Keratinocyte (primary cell): Measurements from ENCODE around the gene FBH1. TPM values are rescaled to one million over a fixed set of nuclear protein-coding genes. Genes with fewer than 3 reads are reported as not detected.
"Not testable (repeated sequence)": the region's sequence is repeated elsewhere in the genome, so short reads cannot be mapped to it uniquely, and the experiment has no call there.

Source experiments
- DNase-seq: peaks from one replicate; pipeline ENCODE4 v3.0.0-alpha.2; 2011; ENCODE audit warnings: low read depth, missing footprints, low spot score
- FAIRE-seq: peaks from 2 replicates; lab custom pipeline; 2011; peaks lifted over from hg19 to GRCh38; lab: Jason Lieb, UNC
- H2AFZ ChIP-seq: 2 replicates; pipeline ENCODE4 v1.6.0; 2012; ENCODE audit warnings: low read length, control low read depth, inconsistent platforms; ENCODE audit not compliant: control insufficient read depth
- H3K27ac ChIP-seq: 2 replicates; pipeline ENCODE4 v1.5.1; 2011; ENCODE audit warnings: low read length; ENCODE audit not compliant: control insufficient read depth, insufficient read depth
- H3K27me3 ChIP-seq: 3 replicates; pipeline ENCODE4 v1.6.0; 2011; ENCODE audit warnings: low read length; ENCODE audit not compliant: control insufficient read depth, insufficient read depth; ENCODE audit errors: extremely low read depth
- H3K36me3 ChIP-seq, 2 experiments: 2 replicates in 1 of 2; 3 replicates in 1 of 2; pipeline ENCODE4 v1.5.1; 2011; ENCODE audit warnings: low read length in 2 of 2, mild to moderate bottlenecking in 1 of 2; ENCODE audit not compliant: control insufficient read depth in 2 of 2, insufficient read depth in 2 of 2; ENCODE audit errors: extremely low read depth in 1 of 2
- H3K4me1 ChIP-seq: 3 replicates; pipeline ENCODE4 v1.5.1; 2011; ENCODE audit warnings: low read length; ENCODE audit not compliant: control insufficient read depth, insufficient read depth; ENCODE audit errors: extremely low read depth
- H3K4me2 ChIP-seq: 3 replicates; pipeline ENCODE4 v1.6.0; 2011; ENCODE audit warnings: low read depth, low read length; ENCODE audit not compliant: control insufficient read depth, insufficient read depth; ENCODE audit errors: extremely low read depth
- H3K4me3 ChIP-seq, 3 experiments: fragments of 200-600 bp in 1 of 3; sonication (generic) in 1 of 3; 2 replicates in 2 of 3; 3 replicates in 1 of 3; pipeline ENCODE4 v1.5.1; 2011 to 2016; ENCODE audit warnings: low read length in 3 of 3, mild to moderate bottlenecking in 3 of 3, control low read depth in 2 of 3, inconsistent platforms in 1 of 3, low read depth in 1 of 3, mixed read lengths in 1 of 3, mixed run types in 1 of 3, moderate library complexity in 1 of 3; ENCODE audit not compliant: control insufficient read depth in 2 of 3, insufficient read depth in 2 of 3; ENCODE audit errors: extremely low read depth in 1 of 3
- H3K79me2 ChIP-seq: 2 replicates; pipeline ENCODE4 v1.6.0; 2012; ENCODE audit warnings: low read length; ENCODE audit not compliant: control insufficient read depth, insufficient read depth
- H3K9ac ChIP-seq: 3 replicates; pipeline ENCODE4 v1.6.0; 2011; ENCODE audit warnings: low read length; ENCODE audit not compliant: control insufficient read depth, insufficient read depth; ENCODE audit errors: extremely low read depth
- H3K9me1 ChIP-seq: 3 replicates; pipeline ENCODE4 v1.6.0; 2011; ENCODE audit warnings: low read length; ENCODE audit not compliant: control insufficient read depth, insufficient read depth; ENCODE audit errors: extremely low read depth
- H3K9me3 ChIP-seq: 2 replicates; pipeline ENCODE4 v1.5.1; 2012; ENCODE audit warnings: low read depth, low read length; ENCODE audit not compliant: control insufficient read depth
- H4K20me1 ChIP-seq: 3 replicates; pipeline ENCODE4 v1.6.0; 2011; ENCODE audit warnings: low read length; ENCODE audit not compliant: control insufficient read depth, insufficient read depth; ENCODE audit errors: extremely low read depth
- EZH2 ChIP-seq: IDR thresholded peaks from one replicate; pipeline ENCODE4 v1.6.1; 2012; ENCODE audit warnings: inconsistent platforms, mild to moderate bottlenecking, low read length, moderate library complexity
- dilution Hi-C: fragments of 300-500 bp; cut with MboI; formaldehyde crosslinking; loops from one replicate; pipeline ENCODE4 v1.7.0; 2020; ENCODE audit warnings: low sequenced_read_pairs; ENCODE audit not compliant: extremely low pct_ligation_motif_present
- polyA plus RNA-seq, 5 experiments: library from polyadenylated mRNA; depleted of rRNA in 3 of 5; stranded (reverse) in 3 of 5; stranded (forward) in 1 of 5; unstranded in 1 of 5; fragments of >200 nt; gene quantifications; 1 replicate in 1 of 5; 2 replicates in 3 of 5; 3 replicates in 1 of 5; pipeline versions ENCODE4 v1.2.1 to v1.2.3, GENCODE V29; 2011 to 2012; ENCODE audit warnings: missing spikeins in 2 of 5, low read depth in 1 of 5, low replicate concordance in 1 of 5
- TF ChIP-seq, protein P1 (sequence below), 3 experiments: IDR thresholded peaks in 1 of 3; conservative IDR thresholded peaks in 1 of 3; optimal IDR thresholded peaks in 1 of 3; 2 replicates in 2 of 3; 3 replicates in 1 of 3; pipeline versions ENCODE3 to v1.5.1; 2011; ENCODE audit warnings: low read length in 3 of 3, mild to moderate bottlenecking in 3 of 3, moderate library complexity in 2 of 3, control low read depth in 1 of 3, inconsistent platforms in 1 of 3; ENCODE audit not compliant: insufficient read depth in 2 of 3; ENCODE audit errors: extremely low read depth in 1 of 3

The FBH1 gene
- polyA plus RNA-seq, 1 donor (not counting 4 experiments of a cell fraction or from before 2014, with no cell fraction given), result 61.8 TPM

DNA sequence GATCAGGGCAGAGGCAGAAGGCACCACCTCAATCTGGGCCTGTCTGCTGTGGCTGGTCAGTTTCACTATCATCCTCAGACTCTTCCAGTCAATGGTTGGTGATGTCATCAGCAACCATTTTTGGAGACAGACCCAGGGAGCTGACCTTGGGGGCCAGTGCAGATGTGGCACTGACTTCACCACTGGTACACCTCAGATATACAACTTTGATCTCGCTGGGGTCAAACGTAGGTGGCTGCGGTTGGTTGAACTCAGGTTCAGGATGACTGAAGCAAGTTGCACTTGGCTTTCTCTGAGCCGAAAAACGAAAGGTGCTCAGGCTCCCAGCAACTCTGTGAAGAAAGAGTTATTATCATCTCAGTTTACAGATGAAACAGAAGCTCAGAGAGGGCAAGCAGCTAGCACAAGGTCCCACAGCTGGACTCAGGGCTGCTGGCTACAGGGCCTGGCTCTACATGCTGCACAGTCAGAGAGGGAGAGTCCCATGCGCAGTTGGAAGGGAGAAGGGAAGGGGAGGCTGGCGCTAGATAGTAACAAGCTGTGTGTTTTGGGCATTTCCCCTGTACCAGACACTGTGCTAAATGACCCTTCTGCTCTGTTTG lies 27.6 kb upstream of the FBH1 start:
- no peaks in the 10 kb centered on the region for H3K36me3 ChIP-seq
- no peaks in the 10 kb centered on the region for H4K20me1 ChIP-seq
- FAIRE-seq (no peak), DNase-seq (no peak)
- no peaks in the 10 kb centered on the region for H3K79me2 ChIP-seq
- no peaks in the 10 kb centered on the region for H3K4me1 ChIP-seq
- no peaks in the 10 kb centered on the region for H3K9me1 ChIP-seq
- H3K27me3 ChIP-seq, result peaks cover 6% of the 10 kb centered on the region
- no peak overlapping the region for H2AFZ ChIP-seq
- H3K27ac ChIP-seq, result no peak overlapping the region
- no peak overlapping the region for H3K9ac ChIP-seq
- no peak overlapping the region for H3K4me3 ChIP-seq
- no peak overlapping the region for H3K4me2 ChIP-seq
- no peak for TF ChIP-seq EZH2
- TF ChIP-seq, protein P1, sequence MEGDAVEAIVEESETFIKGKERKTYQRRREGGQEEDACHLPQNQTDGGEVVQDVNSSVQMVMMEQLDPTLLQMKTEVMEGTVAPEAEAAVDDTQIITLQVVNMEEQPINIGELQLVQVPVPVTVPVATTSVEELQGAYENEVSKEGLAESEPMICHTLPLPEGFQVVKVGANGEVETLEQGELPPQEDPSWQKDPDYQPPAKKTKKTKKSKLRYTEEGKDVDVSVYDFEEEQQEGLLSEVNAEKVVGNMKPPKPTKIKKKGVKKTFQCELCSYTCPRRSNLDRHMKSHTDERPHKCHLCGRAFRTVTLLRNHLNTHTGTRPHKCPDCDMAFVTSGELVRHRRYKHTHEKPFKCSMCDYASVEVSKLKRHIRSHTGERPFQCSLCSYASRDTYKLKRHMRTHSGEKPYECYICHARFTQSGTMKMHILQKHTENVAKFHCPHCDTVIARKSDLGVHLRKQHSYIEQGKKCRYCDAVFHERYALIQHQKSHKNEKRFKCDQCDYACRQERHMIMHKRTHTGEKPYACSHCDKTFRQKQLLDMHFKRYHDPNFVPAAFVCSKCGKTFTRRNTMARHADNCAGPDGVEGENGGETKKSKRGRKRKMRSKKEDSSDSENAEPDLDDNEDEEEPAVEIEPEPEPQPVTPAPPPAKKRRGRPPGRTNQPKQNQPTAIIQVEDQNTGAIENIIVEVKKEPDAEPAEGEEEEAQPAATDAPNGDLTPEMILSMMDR (optimal IDR thresholded peaks at IDR 0.05 in 1 of 3, IDR thresholded peaks at IDR 0.05 in 1 of 3, conservative IDR thresholded peaks at IDR 0.05 in 1 of 3; ENCODE audit: extremely low read depth in 1 of 3, insufficient read depth in 2 of 3, low read length in 3 of 3), result no peak
- no peaks in the 10 kb centered on the region for H3K9me3 ChIP-seq
- dilution Hi-C loops, result no loop called here

DNA sequence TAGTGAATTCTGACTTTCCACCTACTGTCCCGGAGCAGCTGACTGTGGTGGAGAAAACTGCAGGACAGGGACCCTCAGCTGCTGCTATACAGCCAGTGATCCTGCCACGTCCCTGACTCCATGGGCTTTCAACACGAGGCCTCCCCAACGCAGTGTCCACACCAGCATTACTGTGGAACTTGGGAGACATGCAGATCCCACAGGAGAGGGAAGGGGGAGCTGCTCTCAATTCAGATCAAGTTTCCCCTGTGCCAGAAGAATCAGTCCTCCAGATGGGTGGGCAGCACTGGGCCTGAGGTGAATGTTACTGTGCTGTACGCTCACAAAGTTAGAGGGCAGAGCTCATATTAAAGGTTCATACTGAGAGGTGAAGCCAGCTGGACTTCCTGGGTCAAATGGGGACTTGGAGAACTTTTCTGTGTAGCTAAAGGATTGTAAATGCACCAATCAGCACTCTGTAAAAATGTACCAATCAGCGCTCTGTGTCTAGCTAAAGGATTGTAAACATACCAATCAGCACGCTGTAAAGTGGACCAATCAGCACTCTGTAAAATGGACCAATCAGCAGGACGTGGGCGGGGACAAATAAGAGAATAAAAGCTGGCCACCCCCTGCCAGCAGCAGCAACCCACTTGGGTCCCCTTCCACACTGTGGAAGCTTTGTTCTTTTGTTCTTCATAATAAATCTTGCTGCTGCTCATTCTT lies 26.9 kb upstream of the FBH1 start:
- H4K20me1 ChIP-seq, dilution Hi-C loops, H3K79me2 ChIP-seq, H3K4me3 ChIP-seq, FAIRE-seq, H3K27me3 ChIP-seq, DNase-seq, H3K36me3 ChIP-seq, H3K9me3 ChIP-seq, H3K4me1 ChIP-seq, H3K9me1 ChIP-seq, H3K4me2 ChIP-seq, H3K27ac ChIP-seq, H3K9ac ChIP-seq, H2AFZ ChIP-seq: not testable (repeated sequence)

DNA sequence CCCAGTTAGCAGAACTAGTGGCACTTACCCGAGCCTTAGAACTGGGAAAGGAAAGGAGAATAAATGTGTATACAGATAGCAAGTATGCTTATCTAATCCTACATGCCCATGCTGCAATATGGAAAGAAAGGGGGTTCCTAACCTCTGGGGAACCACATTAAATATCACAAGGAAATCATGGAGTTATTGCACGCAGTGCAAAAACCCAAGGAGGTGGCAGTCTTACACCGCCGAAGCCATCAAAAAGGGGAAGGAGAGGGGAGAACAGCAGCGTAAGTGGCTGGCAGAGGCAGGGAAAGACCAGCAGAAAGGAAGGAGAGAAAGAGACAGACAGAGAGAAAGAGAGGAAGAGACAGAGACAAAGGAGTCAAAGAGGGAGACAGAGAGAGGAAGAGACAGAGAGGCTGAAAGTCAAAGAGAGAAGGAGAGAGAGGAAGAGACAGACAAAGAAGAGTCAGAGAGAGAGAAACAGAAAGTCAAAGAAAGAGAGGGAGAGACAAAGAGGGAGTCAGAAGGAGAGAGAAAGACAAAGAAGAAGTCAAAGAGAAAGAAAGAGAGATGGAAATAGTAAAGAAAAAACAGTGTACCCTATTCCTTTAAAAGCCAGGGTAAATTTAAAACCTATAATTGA lies 23.5 kb upstream of the FBH1 start:
- H3K27me3 ChIP-seq, H3K9ac ChIP-seq, dilution Hi-C loops, H3K27ac ChIP-seq, FAIRE-seq, H3K4me1 ChIP-seq, H2AFZ ChIP-seq, H3K9me3 ChIP-seq, H4K20me1 ChIP-seq, H3K4me3 ChIP-seq, H3K36me3 ChIP-seq, DNase-seq, H3K4me2 ChIP-seq, H3K9me1 ChIP-seq, H3K79me2 ChIP-seq: not testable (repeated sequence)

DNA sequence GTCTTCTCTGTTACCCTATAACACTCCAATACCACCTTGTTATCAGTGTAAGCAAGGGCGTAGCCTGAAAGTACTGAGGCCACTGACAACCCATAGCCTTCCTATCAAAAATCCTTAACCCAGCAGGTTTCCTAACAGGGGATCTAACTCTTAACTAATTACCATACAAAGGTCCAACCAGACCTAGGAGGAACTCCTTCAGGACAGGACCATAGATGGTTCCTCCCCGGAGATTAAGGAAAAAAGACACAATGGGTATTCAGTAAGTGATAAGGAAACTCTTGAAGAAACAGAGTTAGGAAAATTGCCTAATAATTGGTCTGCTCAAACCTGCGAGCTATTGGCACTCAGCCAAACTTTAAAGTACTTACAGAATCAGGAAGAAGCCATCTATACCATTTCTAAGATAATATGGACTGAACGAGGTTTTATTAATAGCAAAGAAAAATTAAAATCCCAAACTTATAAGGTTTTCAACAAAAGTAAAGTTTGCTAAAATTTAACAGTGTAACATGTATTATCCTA lies 22.9 kb upstream of the FBH1 start:
- DNase-seq, H3K4me2 ChIP-seq: not testable (repeated sequence)

More for the DNA sequence above, 22.9 kb upstream of the FBH1 start:
- FAIRE-seq, H3K36me3 ChIP-seq, H2AFZ ChIP-seq, H3K27me3 ChIP-seq, H3K4me3 ChIP-seq, H3K27ac ChIP-seq, H3K9me3 ChIP-seq, H3K9me1 ChIP-seq, H3K79me2 ChIP-seq, H3K4me1 ChIP-seq, dilution Hi-C loops, H3K9ac ChIP-seq, H4K20me1 ChIP-seq: not testable (repeated sequence)
